HG02970 (cell line): Measurements from ENCODE around the gene ZFP69B.
"Not testable (repeated sequence)": the region's sequence is repeated elsewhere in the genome, so short reads cannot be mapped to it uniquely, and the experiment has no call there.

Source experiments
- ATAC-seq: cut with Tn5 transposase; IDR thresholded peaks from one replicate; pipeline ENCODE4 v1.9.1; 2021; ENCODE audit warnings: mild to moderate bottlenecking, moderate library complexity, moderate number of reproducible peaks; ENCODE audit not compliant: unreplicated experiment, low FRiP score

The ZFP69B gene

DNA sequence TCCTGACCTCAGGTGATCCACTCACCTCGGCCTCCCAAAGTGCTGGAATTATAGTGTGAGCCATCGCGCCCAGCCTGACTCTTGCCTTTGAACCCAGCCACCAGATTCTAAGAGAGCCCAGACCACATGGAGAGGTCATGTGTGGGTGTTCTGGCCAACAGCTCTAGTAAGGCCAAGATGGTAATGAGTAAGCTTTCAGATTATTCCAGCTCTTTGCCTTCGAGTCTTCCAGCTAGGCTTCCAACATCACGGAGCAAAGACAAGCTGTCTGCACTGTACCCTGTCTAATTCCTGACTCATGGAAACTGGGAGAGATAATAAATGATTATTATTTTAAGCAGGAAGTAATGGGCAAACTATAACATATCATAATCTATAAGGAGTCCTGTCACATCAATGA is 14.8 kb upstream of the ZFP69B start:
- no peak for ATAC-seq

- ATAC-seq, result no peak
Observed at GRCh38 chr1:40435876-40436275, 14.4 kb upstream of the ZFP69B start.

DNA sequence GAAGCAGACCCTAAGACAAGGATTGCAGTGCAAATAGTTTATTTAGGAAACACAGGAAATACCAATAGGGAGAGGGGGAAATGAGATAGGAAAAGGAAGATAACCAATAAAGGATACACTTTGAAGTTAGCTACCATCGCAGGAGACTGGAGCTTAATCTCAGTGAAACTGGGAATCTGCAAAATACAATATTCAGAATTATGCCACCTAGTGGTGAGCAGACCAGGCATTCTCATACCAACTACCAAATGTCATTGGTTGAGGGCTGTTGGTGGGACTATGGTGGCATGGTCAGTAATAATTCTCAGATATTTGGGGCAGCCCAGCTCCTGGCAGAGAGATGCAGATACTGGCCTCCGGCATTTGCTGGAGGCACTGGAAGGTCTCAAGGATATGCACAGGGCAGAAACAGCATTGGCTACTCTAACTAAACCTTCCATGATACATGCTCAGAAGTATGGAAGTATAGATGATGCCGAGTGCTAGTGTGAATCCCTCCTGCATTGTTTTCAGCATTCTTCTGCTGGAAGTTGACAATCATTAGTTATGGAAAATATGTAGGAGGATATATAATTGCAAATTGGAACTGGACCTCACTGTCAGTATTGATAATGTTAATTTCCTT is 11.8 kb upstream of the ZFP69B start:
- ATAC-seq, result no peak

GRCh38 chr1:40439247-40439646 is 11.0 kb upstream of the ZFP69B start:
- no peak for ATAC-seq

DNA sequence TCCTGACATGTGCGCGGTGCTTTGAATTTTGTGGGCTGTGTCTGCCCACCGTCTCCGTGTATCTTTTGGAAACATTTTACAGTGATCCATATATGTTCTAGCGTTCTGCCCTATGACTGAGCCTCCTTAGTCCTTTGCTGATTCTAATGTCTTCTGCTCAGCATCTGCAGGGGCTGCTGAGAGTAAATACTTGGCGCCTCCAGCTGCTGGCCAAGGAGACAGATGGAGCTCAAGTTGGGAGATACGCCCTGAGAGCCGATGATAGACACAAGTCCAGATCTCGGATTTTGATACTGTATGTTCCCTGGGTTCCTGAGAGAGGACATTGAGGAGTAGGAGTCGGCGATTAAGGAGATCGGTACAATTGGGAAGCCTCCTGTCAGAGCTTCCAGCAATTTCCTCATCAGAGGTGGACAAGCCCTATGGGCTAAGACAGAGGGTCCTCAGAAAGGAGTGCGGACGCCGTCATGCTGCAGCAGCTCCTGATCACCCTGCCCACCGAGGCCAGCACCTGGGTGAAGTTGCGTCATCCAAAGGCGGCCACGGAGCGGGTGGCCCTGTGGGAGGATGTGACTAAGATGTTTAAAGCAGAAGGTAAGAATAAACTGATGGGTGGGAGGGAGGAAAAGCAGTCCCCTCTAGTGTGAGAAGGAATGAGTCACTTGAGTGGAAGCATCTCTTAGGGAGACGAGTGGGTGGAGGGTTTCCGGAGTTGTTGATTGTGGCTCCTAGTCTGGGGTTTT is 390 bp downstream of the ZFP69B start:
- peak; percentile 29 for ATAC-seq

DNA sequence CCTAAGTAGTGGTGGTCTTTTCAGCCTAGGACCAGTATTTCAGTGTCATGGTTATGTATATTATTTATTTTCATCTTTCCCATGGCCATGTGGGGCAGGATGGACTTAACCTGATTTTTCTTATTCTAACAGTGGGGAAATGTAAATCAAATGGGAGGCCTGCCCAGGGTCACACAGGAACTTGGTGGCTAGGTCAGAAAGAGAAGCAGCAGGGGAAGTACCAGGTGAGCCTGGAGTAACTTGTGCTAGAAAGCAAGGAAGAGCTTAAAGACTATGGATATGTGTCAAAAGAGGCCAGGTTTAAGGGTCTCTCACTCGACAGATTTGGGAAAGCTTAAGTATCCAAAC is 936 bp downstream of the ZFP69B start:
- ATAC-seq, result no peak

DNA sequence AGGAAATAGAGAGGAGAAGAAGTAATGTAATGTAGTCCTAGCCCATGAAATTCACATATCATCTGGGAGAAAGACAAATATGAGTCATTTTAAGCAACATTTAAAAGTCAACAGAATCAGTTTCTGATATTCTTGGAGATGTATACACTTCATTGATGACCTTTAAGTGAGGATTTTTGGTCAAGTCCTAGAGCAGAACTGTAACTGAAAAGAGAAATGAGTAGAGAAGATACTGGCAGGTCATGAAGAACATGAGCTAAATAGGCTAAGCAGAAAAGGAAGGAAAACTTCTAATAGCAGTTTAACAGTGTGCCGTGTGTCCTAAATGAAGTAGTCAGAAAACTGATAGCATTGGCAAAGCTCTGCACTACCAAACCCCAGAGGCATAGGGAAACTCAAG is 4.6 kb downstream of the ZFP69B start:
- no peak for ATAC-seq

GRCh38 chr1:40462956-40463590 is 12.8 kb downstream of the ZFP69B start:
- ATAC-seq, result no peak

- no peak for ATAC-seq
Observed at GRCh38 chr1:40469327-40469726, 19.1 kb downstream of the ZFP69B start.

GRCh38 chr1:40475268-40475667 is 25.0 kb downstream of the ZFP69B start:
- no peak for ATAC-seq

DNA sequence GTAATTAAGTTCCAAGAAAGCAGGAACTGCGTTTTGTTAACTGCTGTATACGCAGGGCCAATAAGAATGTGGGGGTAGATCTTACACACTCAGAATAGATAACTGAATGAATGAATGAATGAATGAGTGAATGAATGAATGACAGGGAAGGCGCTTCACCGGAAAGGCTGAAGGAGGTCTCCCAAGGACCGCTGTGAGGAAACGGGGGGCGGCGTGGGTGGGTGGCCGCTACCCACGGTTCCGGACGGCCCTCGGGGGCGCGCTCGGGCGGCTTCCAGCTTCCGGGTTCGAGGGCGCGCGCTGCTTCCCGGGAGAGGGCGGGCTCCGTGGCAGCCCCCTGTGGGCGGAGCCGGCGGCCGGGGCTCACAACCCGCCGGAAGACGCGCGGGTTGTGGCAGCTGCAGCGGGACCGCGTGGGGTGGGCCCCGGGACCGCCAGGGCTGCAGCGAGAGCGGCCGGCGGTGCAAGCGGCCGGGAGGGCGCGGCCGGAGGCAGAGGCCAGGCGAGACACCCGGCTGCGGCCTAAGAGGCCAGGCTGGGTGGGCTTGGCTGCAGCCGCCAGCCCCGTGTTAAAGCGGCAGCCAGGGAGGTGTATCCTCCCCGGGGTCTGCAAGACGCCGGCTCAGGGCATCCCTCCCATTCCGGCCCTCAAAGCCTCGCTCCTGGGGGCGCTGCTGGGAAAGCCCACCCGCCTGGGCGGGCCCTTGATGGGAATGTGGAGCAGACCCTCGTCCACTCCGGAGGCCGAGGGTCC is 26.8 kb downstream of the ZFP69B start, which contains the start of gene ZFP69:
Gene ZFP69, plus strand, starts transcription at position 367 of the 754 bp plus-strand sequence. CDS start 2,072 bp downstream, outside the sequence.
- peak; percentile 80 for ATAC-seq

- ATAC-seq, result peak; percentile 20
Observed at GRCh38 chr1:40477678-40478053, 27.4 kb downstream of the ZFP69B start.

DNA sequence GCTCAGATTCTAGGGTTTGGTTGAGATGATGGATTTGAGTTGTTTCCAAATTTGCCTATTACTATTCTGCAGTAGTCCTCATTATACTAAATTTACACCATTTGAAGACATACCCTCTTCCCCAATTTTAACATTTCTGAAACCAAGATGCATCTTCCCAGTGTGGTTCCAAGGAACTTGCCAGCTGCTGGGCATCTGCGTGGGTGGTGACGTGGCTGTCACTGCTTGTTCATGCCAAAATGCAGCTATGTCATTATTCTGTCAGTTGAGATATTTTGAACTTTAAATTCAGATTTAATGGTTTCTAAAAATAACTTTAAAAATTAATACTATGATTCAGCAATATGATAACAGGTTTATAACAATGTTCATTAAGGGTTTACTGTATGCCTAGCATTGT is 28.0 kb downstream of the ZFP69B start:
- no peak for ATAC-seq

- ATAC-seq, result no peak
Observed at GRCh38 chr1:40479156-40479555, 28.9 kb downstream of the ZFP69B start.

DNA sequence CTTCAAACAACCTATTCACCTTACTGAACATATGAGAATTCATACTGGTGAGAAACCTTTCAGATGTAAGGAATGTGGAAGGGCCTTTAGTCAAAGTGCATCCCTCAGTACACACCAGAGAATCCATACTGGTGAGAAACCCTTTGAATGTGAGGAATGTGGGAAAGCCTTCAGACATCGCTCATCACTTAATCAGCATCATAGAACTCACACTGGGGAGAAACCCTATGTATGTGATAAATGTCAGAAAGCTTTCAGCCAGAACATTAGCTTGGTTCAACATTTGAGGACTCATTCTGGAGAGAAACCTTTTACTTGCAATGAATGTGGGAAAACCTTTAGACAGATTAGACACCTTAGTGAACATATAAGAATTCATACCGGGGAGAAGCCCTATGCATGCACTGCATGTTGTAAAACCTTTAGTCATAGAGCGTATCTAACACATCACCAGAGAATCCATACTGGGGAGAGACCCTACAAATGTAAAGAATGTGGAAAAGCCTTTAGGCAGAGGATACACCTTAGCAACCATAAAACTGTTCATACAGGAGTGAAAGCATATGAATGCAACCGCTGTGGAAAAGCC is 45.1 kb downstream of the ZFP69B start:
- no peak for ATAC-seq

DNA sequence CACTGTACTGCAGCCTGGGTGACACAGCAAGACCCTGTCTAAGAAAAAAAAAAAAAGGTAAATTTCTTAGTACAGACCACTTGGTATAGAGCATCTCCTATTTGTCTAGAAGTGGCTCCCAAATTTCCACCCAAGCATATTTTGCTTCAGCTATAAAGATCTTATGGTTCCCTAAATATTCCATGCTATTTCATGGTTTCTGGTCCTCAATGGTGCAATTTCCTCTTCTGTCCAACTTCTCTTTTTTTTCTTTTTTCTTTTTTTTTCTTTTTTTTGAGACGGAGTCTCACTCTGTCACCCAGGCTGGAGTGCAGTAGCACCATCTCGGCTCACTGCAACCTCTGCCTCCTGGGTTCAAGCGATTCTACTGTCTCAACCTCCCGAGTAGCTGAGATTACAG is 52.4 kb downstream of the ZFP69B start:
- not testable (repeated sequence) for ATAC-seq

DNA sequence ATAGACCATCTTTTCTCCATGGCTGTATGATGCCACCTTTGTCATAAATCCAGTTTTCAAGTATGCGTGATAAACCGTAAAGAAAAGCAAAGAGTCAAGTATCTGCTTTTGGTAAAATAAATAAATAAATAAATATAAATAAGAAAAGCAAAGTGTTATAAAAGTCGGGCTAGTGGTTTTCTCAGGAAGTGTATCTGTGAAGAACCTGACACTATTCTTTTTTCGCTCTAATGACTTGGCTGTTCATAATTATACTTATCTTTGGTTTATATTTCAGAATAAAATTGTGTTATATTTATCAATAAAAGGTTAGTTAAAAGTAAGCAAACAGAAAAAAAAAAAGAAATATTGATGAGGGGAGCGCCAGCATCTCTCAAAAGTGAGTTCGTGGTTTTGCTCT is 57.7 kb downstream of the ZFP69B start:
- no peak for ATAC-seq

DNA sequence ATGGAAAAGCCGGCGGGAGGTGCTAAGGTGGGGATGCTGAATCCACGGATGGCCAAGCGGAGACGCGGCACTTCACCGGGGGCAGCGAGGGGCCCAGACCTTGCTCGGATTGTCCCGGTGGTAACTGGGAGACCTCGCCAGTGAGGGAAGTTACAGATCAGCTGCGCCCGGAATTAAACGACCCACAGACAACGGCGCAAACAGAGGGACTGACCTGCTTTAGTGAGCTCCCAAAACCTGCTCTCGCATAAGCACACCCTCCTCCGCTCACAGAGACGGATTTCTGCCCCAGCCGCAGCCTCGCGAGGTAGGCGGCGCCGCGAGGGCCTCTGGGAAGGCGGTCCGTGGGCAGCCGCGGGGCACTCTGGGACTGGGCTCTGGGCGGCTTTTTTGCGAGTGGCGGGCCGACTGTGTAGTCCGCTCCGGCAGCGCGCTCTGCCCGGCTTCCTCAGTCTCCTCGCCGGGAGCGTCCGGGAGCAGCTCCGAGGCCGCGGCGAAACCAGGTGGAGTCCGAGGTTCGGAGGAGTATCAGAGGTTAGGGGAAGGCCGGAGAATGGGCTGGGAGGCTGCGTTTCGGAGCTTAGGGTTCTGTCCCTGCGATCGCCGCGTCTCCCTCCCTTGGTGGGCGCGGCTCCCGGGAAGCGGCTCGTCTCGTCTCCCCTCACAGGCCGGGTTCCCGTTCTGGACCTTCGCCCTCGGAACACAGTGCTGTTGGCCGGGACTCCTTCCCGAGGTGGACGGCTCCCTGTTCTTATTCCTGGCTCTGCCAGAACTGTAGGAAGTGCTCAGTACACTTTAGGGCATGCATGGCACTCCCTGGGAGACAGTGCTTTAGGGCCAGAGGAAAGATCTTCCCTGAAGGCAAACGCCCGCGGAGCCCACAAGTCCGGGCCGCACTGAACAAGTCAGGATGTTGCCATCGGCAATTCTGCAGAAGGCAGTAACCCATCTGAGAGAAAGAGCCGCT is 58.4 kb downstream of the ZFP69B start, which contains the start of gene EXO5:
Gene EXO5, plus strand, starts transcription at position 393 of the 967 bp plus-strand sequence. CDS start 5,778 bp downstream, outside the sequence.
- ATAC-seq, result peak; percentile 74
